Measurements from ENCODE around the gene CANX. TPM values are rescaled to one million over a fixed set of nuclear protein-coding genes. Genes with fewer than 3 reads are reported as not detected.
"Not testable (repeated sequence)": the region's sequence is repeated elsewhere in the genome, so short reads cannot be mapped to it uniquely, and the experiment has no call there.

The CANX gene
- total RNA-seq, 2 experiments from 2014 or later: 431 to 444 TPM

GRCh38 chr5:179680780-179681401 is 17.9 kb upstream of the CANX start, which contains the start of gene CBY3:
TSS of gene CBY3 (minus strand) at chr5:179681034. CDS start at chr5:179680918, 116 bp downstream.
- POLR2A ChIA-PET: interaction anchor here (0.7 to 6.3 kb wide), 9 partner anchors 10 to 177 kb away, joined by 3 to 45 read pairs (median 8); partner anchors contain the start of genes HNRNPH1, MAML1 and MRNIP
- no peaks in the 10 kb centered on the region for H3K9me3 Mint-ChIP-seq
- TF ChIP-seq CTCF (IDR thresholded peaks at IDR 0.05): no peak
- peaks cover 32% of the 10 kb centered on the region for H3K4me1 Mint-ChIP-seq (ENCODE audit: low read depth)
- CTCF ChIA-PET: interaction anchor here (1.0 to 5.1 kb wide), 3 partner anchors 12 to 51 kb away, joined by 3 to 27 read pairs (median 14); no protein-coding TSS in a partner anchor
- peak within 1 kb of the TSS; percentile 98 for H3K27ac Mint-ChIP-seq
- H3K4me3 Mint-ChIP-seq: peak within 1 kb of the TSS; percentile 91
- DNase-seq (no peak), ATAC-seq (no peak)
- H3K27me3 Mint-ChIP-seq: no peaks in the 10 kb centered on the region
- peaks cover 27% of the 10 kb centered on the region for H3K36me3 Mint-ChIP-seq (ENCODE audit: low read depth)
- intact Hi-C loops (cut with micrococcal nuclease): no loop called here

- H3K4me3 Mint-ChIP-seq; intact Hi-C loops (cut with micrococcal nuclease); CTCF ChIA-PET; POLR2A ChIA-PET; H3K9me3 Mint-ChIP-seq; ATAC-seq; H3K4me1 Mint-ChIP-seq (ENCODE audit: low read depth); H3K36me3 Mint-ChIP-seq (ENCODE audit: low read depth); DNase-seq; H3K27me3 Mint-ChIP-seq; H3K27ac Mint-ChIP-seq: not testable (repeated sequence)
These were observed 9.6 kb upstream of the CANX start for GRCh38 chr5:179689212-179689611.

- ATAC-seq (no peak), DNase-seq (no peak)
- Mint-ChIP-seq H3K27ac (no peak overlapping the region), H3K27me3 (no peaks in the 10 kb centered on the region), H3K36me3 (ENCODE audit: low read depth) (peaks cover 8% of the 10 kb centered on the region), H3K4me1 (ENCODE audit: low read depth) (peaks cover 12% of the 10 kb centered on the region), H3K9me3 (no peaks in the 10 kb centered on the region), H3K4me3 (no peak overlapping the region)
- no peak for TF ChIP-seq CTCF (IDR thresholded peaks at IDR 0.05)
- ChIA-PET POLR2A (interaction anchor here (0.7 to 1.1 kb wide), 2 partner anchors 9 to 16 kb away, joined by 3 to 7 read pairs; no protein-coding TSS in a partner anchor), CTCF (interaction anchor here (4.5 kb wide), 1 partner anchor 15 kb away, joined by 27 read pairs; the partner anchor contains the start of gene CBY3)
- intact Hi-C loops (cut with micrococcal nuclease): no loop called here
These were observed 4.2 kb upstream of the CANX start for GRCh38 chr5:179694561-179694960.

- no peak for DNase-seq
- intact Hi-C loops (cut with micrococcal nuclease): no loop called here
- H3K27ac Mint-ChIP-seq: peak overlapping the region; percentile 99
- no peaks in the 10 kb centered on the region for H3K9me3 Mint-ChIP-seq
- H3K4me3 Mint-ChIP-seq: no peak overlapping the region
- ATAC-seq: no peak
- H3K27me3 Mint-ChIP-seq: no peaks in the 10 kb centered on the region
- peaks cover 20% of the 10 kb centered on the region for H3K36me3 Mint-ChIP-seq (ENCODE audit: low read depth)
- ChIA-PET POLR2A (interaction anchor here (1.5 to 3.0 kb wide), 2 partner anchors 17 to 36 kb away, joined by 13 to 24 read pairs; partner anchors contain the start of genes CBY3 and MAML1), CTCF (interaction anchor here (4.5 kb wide), 1 partner anchor 17 kb away, joined by 27 read pairs; the partner anchor contains the start of gene CBY3)
- no peak for TF ChIP-seq CTCF (IDR thresholded peaks at IDR 0.05)
- H3K4me1 Mint-ChIP-seq (ENCODE audit: low read depth): peaks cover 22% of the 10 kb centered on the region
These were observed 2.2 kb upstream of the CANX start for GRCh38 chr5:179696603-179697002.

GRCh38 chr5:179697108-179697507 is 1.7 kb upstream of the CANX start:
- ChIA-PET CTCF (interaction anchor here (4.5 kb wide), 1 partner anchor 17 kb away, joined by 27 read pairs; the partner anchor contains the start of gene CBY3), POLR2A (interaction anchor here (1.0 to 4.9 kb wide), 4 partner anchors 13 to 74 kb away, joined by 4 to 49 read pairs (median 18); partner anchors contain the start of genes CBY3, HNRNPH1 and MAML1)
- Mint-ChIP-seq H3K27ac (peak overlapping the region; percentile 99), H3K27me3 (no peaks in the 10 kb centered on the region), H3K4me3 (peak overlapping the region; percentile 96), H3K36me3 (ENCODE audit: low read depth) (peaks cover 24% of the 10 kb centered on the region), H3K4me1 (ENCODE audit: low read depth) (peaks cover 23% of the 10 kb centered on the region), H3K9me3 (no peaks in the 10 kb centered on the region)
- ATAC-seq (no peak), DNase-seq (no peak)
- intact Hi-C loops (cut with micrococcal nuclease): no loop called here
- TF ChIP-seq CTCF (IDR thresholded peaks at IDR 0.05): no peak

- Mint-ChIP-seq H3K4me1 (ENCODE audit: low read depth) (peaks cover 28% of the 10 kb centered on the region), H3K36me3 (ENCODE audit: low read depth) (peaks cover 28% of the 10 kb centered on the region), H3K4me3 (peak overlapping the region; percentile 96), H3K27ac (peak overlapping the region; percentile 99)
- CTCF ChIA-PET: interaction anchor here (4.5 kb wide), 1 partner anchor 18 kb away, joined by 27 read pairs; the partner anchor contains the start of gene CBY3
- DNase-seq; intact Hi-C loops (cut with micrococcal nuclease); H3K9me3 Mint-ChIP-seq; ATAC-seq; H3K27me3 Mint-ChIP-seq: not testable (repeated sequence)
- POLR2A ChIA-PET: interaction anchor here (1.0 to 4.9 kb wide), 4 partner anchors 14 to 74 kb away, joined by 4 to 49 read pairs (median 18); partner anchors contain the start of genes CBY3, HNRNPH1 and MAML1
These were observed 1.2 kb upstream of the CANX start for GRCh38 chr5:179697543-179697942.
